ENCODE measurements around the gene NAA20.

Gene NAA20

DNA sequence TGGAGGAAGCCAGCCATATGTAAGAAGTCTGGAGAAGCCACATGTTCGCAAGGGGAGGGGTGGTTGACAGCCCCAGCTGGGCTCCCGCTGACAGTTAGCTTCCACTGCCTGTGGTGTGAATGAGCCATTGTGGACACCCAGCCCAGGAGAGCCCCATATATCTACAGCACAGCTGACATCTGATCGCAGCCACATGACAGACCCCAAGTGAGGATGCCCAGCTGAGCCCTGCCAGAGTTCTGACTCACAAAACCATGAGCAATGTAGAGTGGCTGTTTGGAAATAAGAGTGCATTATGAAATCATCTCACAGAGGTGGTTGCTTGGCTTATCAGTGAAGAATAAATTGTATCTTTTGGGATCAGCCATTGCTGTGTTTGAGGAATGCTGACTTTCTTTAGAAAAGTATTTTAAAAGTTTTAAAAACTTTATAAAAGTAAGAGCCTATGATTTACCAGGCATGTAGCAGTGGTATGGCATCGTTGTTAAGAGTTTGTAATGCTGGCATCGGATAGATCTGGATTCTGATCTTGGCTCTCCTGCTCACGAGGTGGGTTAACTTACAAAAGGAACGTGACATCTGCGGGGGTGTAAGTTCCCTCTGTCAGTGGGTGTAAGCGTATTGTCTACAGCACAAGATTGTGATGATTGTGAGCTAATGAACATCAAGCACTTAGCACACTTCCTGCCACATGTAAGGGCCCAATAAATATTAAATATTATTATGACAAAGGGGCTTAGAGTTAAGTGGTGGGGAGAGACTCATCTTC, 59.3 kb downstream of the NAA20 start:
- no peak for DNase-seq (ENCODE audit: low spot score)

DNA sequence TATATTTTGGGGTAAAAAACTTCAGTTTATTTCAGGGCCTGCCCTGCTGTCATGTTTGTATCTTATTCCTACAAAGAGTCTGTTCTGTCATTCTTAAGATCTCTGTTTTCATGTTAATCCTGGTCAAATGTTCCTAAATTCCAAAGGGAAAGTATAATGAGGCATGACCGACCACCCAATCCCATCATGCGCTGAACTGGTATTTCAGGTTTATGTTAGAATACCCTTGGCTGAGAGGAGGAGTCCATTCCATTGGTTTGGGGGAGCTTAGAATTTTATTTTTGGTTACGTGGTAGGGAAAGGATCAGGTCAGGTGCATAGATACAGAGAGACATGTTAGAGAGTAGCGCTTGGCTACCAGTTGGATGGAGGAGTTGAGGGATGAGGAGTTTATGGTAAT, 60.9 kb downstream of the NAA20 start:
- no peak for DNase-seq (ENCODE audit: low spot score)

DNA sequence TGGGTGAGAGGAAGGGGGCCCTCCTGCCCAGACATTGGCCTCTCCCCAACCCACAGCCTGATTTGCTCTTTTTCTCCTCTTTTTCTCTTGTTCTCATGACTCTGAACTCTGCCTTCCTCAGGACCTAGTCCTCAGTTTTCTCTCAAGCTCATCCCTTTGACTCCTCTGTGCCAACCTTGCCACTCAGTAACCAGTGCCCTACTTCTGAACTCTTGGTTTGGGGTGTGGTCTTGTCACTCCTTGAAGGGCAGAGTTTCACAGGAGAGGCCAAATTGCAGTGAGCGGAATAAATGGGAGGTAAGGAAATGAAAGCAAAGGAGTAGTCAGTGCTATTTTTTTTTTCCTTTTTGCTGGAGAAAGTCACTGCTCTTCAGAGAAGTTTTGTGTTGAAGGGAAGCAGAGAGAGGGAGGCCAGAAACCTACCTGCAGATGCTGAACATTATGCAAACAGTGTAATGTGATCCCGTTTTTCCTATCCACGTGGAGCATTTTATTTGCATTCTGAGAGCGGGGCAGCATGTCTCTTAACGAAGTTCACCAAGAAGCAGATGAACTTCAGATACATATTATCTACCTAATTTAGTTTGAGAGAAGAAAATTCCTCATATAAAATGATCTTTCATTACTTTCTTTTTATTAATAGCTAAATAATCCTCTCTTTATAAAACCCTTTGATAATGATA, 62.1 kb downstream of the NAA20 start:
- no peak for DNase-seq (ENCODE audit: low spot score)

Measured in cerebellar cortex (tissue), 1 donor.